ENCODE data around the gene ENAM.
A peak's percentile ranks its signal among the peaks of the same experiment; 100 is the strongest.

The ENAM gene, protein sequence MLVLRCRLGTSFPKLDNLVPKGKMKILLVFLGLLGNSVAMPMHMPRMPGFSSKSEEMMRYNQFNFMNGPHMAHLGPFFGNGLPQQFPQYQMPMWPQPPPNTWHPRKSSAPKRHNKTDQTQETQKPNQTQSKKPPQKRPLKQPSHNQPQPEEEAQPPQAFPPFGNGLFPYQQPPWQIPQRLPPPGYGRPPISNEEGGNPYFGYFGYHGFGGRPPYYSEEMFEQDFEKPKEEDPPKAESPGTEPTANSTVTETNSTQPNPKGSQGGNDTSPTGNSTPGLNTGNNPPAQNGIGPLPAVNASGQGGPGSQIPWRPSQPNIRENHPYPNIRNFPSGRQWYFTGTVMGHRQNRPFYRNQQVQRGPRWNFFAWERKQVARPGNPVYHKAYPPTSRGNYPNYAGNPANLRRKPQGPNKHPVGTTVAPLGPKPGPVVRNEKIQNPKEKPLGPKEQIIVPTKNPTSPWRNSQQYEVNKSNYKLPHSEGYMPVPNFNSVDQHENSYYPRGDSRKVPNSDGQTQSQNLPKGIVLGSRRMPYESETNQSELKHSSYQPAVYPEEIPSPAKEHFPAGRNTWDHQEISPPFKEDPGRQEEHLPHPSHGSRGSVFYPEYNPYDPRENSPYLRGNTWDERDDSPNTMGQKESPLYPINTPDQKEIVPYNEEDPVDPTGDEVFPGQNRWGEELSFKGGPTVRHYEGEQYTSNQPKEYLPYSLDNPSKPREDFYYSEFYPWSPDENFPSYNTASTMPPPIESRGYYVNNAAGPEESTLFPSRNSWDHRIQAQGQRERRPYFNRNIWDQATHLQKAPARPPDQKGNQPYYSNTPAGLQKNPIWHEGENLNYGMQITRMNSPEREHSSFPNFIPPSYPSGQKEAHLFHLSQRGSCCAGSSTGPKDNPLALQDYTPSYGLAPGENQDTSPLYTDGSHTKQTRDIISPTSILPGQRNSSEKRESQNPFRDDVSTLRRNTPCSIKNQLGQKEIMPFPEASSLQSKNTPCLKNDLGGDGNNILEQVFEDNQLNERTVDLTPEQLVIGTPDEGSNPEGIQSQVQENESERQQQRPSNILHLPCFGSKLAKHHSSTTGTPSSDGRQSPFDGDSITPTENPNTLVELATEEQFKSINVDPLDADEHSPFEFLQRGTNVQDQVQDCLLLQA

DNA sequence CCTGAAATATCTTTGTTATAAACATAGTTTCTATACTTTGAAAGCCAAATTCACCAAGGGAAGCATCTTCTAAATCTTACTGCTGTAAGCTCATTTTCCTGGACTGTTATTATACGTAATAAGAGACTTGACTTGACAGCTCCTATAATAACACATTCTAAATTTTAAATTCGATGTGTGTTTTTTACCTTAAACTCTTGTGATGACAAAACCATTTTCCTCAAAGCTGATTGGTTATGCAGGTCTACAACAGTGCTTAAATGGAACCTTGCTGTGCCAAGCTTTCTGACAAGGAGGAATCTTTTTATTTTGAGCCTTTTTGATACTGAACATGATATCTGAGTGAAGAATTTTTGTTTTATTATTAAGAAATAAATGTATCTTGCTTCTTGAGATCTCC is at the start of gene ENAM:
ENAM (plus strand) TSS at position 301 of the 400 bp plus-strand sequence. CDS start 757 bp downstream, outside the sequence.
- no peak for DNase-seq (ENCODE audit: low read depth)

DNA sequence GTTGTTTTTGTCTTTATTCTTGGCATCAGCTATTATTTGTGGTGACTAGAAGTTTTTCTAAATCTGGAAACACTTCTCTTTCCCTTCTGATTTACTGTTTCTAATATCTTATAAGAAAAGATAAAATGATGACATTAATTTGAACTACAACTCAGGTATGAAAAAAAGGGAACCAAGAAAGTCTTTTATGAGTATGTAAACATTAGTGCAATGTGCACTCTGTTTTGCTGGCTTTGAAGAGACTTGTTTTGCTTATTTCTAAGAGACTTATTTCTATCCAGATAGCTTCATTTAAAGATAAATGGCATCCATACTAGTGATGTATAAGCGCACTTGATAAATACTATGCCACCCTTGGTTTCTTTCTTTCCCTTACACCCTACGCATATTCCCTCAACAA is 46.6 kb upstream of the ENAM start:
- no peak for DNase-seq (ENCODE audit: low read depth)

DNA sequence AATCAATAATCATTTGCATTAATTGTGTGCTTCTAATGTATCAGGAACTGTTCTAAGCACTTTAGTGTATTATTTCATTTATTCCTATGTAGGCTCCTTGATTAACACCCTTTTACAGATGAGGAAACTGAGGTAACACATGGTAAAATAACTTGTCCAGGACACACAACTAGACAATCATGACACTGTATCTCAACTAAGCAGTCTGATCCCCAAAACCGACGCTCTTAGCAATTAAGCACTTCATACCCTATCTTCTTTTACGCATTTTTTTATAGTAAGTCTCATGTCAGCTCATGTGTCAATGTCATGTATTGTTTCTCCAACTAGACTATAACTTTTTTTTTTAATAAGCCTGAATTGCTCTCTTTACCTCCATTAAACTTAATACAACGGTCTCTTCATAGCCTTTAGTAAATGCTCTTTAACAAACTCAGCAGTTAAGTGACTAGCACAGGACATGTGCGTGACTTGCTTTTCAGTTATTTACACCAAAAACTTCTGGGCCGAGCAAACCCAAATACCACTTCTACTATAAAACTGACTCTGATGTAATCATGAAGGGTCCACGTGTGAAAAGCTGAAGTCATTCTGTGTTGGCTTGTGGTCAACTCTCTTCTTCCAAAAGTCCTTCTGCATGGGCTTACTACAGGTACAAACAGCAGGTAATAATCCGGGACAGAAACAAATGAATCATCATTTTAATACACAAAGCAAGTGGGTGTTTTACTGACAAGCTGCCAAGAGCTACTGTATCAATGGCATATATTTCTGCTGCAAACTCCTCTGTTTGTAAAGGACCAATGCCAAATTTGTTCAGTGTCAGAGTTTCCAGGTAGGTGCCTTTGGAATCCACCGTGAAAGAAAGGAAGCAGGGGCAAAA is 44.4 kb upstream of the ENAM start:
- no peak for DNase-seq (ENCODE audit: low read depth)

DNA sequence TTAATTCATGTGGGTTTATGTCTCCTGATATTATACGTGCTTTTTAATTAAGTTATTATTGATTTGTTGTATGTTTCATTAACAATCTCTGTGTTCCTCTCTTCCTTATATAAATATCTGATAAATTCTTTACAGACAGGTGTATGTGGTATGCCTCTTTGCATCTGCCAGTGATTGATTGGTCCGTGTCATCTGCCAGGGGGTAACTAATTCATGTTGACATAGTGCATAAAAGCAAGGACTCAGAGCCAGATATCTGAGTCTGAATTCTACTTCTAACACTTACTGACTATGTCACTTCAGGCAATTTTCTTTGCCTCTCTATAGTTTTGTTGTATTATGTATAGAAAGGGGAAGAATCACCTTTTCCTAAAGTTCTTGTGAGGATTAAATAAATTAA is 41.7 kb upstream of the ENAM start:
- no peak for DNase-seq (ENCODE audit: low read depth)

DNA sequence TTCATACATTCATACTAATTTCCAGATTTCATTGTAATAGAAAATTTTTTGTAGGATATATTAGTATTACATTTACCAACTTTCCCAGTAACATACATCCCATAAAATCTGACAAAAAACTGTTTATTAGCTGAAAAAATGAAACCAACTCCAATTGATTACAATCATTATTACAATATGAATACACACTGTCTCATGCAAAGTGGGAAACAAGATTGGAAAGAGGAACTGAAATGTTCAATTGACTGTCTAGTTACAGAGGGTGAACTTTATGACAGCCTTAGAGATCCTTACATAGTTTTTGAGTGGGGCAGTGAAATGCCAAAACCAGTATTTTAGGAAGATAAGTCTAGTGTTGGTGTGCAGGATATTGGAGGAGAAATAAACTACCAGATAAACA is 38.8 kb upstream of the ENAM start:
- DNase-seq (ENCODE audit: low read depth): no peak

DNA sequence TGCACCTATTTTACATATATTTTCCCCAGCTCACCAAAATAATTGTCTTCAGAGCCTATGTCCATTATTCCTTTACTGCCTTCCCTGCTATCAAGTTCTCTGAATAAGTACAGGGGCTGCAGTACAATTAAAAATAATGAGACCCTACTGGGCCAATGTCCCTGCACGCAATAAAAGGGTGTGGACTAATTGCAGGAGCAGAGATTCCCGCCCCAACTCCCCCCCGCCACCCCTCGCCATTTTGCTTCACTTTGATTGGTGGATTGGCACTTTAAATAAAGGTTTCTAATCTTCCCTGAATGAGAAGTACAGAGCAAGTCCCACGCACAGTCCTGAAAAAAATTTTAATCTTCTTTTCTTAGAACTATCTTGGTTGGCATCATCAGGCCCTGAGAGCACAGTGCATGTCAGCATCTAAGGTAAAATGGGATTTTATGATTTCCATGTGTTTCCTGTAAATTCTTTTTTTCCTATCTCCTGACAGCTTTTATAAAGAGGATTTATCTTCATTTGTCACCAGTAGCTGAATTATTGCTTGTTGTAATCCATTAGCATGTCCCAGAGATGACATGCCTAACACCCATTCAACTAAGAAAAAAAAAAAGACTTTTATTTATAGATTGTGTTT is 36.5 kb upstream of the ENAM start, which contains the start of gene AMBN:
AMBN (plus strand) TSS at position 302 of the 628 bp plus-strand sequence; CDS start at position 405, 103 bp downstream.
- DNase-seq (ENCODE audit: low read depth): no peak

DNA sequence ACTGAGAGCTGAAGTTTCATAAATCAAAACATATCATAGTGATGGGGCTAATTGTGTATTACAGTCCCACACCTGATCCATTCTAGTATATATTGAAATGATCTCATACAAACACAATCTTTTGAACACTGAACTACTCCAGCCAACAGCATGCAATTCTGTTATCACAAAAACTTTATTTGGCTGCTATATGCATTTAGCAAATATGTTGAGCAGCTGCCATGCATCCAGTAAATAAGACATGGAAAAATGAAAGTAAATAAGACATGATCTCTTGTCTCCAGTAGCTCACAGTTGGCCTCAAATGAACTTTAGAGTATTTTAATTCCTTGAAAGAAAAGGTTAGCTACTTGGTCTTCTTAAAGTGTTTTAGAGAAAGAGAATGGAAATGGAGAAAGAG is 34.3 kb upstream of the ENAM start:
- no peak for DNase-seq (ENCODE audit: low read depth)

DNA sequence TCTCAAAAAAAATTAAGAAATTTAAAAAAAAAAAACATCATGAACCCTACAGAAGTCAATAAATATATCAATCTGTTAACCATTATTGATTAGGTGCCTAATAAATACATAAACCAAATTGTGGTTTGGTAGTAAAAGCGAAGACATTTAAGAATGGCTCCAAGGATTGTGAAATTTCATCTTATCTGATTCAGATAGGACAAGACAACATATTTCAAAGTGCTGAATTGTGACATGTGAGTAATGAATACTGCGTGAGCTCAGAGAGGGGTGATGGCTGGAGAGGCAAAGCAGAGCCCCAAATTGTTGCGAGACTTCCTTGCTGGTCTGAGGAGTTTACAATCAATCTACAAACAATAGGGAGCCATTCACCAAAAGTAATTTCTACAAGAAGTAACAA is 28.2 kb upstream of the ENAM start:
- DNase-seq (ENCODE audit: low read depth): no peak

DNA sequence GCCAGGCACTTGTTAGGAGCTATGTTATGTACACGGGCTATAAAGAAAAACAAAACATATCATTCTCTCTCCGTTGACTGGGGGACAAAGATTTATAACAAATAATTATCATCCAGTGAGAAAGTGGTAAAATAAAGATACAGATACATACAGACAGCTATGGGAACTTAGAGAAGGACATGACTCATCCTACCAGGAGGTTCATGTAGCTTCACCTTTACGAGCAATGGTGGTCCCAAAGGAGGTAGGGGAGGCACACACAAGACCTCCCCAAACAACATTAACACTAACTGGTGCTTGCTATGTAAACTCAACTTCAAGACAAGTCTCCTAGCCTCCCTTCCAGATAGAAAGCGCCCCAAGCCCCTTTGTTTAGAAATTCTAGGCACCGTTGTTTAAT is 27.6 kb upstream of the ENAM start:
- no peak for DNase-seq (ENCODE audit: low read depth)

DNA sequence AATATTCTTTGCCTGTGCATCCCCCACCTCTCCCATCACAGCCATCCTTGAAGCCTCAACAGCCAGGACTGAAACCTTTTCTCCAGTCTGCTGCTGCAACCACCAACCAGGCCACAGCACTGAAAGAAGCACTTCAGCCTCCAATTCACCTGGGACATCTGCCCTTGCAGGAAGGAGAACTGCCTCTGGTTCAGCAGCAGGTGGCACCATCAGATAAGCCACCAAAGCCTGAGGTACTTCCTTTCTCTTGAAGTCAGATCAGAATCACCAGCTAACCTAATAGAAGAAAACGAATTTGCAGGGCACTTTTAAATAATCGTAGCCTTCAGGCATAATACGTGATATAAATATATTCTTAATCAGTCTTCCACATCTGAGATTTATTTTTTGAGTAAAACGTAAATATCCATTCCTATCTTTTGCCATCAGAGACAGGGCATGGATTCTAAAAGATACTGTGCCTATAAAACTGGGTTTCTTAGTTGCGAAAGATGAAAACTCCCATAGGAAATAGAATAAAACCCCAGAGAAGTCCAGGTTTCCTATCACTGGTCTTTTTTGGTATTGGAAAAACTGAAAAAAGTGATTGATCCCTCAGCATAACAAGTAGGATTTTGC is 27.0 kb upstream of the ENAM start:
- peak; percentile 69 for DNase-seq (ENCODE audit: low read depth)

DNA sequence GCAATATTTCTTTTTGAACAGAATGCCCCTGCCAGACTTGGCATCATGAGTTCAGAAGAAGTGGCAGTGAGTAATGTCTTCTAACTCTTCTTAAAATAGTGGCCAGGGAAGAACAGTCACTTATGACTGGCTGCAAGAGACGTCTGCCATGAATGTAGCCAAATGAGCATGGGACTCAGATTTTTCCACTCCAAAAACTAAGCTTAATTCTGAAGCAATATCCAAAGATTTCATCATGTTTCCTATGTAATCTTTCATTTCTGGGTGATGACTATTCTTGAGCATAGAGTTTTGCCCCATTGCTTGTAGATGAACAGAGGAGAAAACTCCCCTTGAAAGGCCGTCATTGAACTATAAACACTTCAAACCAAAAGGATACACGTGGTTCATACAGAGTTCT is 24.7 kb upstream of the ENAM start:
- peak; percentile 12 for DNase-seq (ENCODE audit: low read depth)

DNA sequence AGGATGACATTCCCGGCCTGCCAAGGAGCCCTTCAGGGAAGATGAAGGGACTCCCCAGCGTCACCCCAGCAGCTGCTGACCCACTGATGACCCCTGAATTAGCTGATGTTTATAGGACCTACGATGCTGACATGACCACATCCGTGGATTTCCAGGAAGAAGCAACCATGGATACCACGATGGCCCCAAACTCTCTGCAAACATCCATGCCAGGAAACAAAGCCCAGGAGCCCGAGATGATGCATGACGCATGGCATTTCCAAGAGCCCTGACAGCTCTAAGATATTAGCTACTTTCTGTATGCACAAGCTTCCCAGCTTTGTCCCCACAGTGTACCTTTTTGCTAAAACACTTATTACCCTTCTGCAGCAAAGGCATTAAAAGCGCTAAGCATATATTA is 22.1 kb upstream of the ENAM start:
- DNase-seq (ENCODE audit: low read depth): no peak

DNA sequence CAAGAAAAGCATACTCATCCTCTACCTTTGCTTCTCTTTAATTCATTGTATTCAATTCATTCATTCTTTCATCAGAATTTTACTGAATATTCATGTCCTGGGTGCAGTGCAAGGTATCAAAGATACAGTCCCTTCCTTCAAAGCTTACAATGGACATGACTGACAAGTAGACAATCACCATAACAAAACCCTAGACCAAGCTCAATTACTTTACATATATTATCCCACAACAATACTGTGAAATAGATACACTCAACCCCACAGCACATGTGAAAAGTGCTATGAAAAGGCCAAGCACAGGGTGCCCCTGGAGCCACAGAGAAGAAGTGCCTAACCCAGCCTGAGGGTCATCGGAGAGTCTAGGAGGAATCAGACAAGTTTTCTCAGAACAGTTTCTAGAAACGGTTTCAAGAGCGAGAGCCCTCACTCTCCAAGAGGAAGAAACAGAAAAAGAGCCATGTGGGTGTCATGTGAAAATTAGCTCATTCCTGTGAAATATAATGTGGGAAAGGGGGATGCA is 21.1 kb upstream of the ENAM start:
- no peak for DNase-seq (ENCODE audit: low read depth)

DNA sequence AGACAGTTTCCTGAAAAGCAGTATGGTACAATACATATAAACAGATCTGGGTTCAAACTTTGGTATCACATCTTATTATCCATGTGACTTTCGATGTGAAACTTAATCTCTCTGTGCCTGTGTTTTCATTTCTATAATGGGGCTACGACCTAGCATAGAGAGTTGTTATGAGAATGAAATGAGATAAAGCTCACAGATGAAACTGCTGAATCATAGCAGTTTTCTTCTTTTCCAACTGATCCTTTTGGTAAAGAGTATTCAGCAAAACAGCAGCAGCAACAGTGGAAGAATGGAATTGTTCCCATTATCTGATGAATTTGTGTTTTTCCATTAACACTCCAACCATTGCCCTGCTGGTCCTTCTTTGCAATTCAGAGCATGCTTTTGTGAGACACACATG is 20.2 kb upstream of the ENAM start:
- DNase-seq (ENCODE audit: low read depth): no peak

DNA sequence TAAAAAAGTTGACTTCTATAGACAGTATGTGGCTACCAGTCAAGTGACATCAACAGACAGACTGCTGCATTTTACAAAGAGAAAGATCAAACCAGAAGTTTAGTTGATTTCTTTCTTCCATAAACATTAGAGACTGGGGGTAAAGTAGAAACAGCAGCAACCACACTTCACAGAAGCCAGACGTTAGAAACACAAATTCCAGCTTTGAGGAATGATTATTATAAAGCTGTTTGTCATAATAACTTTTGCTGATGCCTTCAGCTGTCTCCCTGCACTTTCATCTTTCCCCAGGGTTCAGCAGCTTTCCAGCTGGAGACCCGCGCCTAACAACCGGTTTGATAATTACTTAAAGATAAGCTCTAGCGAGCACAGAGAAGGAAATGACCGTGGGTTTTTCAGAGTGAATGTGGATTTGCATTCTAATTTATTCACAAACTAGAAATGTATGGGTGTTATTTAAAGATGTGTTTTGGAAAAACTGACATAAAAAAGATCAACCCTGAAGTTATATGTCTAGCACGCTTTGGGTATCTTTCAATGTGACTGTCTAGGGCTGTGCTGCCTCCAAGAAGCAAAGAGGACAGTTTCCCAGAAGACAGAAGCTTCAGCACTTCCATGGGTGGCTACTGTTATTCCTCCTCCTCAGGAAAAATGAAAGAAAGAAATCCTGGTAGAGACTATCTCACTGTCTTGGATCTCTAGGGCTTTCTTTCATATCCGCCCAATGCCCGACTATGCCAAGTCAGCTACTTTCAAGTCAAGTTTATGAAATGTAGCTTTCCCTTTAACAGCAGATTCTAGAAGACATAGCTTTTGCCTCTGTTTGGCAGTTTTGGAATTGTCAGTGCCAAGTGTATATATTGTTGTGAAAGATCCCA is 15.0 kb upstream of the ENAM start:
- DNase-seq (ENCODE audit: low read depth): peak; percentile 3

DNA sequence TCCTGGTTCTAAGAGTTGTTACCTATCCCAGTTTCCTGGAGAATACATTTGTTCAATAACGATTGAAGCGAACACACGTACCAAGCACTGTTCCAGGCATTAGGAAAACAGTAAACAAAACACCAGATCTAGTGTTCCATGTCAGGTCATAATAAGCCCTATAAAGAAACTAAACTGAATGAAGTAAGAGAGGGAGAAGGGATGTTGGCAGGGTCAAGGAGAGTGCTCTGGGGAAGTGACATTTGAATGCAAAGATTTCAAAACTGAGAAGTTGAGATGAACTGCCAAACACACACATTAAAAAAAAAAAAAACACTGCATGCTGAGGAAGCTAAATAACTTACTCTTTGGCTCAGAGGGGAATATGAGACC is 14.4 kb upstream of the ENAM start:
- DNase-seq (ENCODE audit: low read depth): no peak

DNA sequence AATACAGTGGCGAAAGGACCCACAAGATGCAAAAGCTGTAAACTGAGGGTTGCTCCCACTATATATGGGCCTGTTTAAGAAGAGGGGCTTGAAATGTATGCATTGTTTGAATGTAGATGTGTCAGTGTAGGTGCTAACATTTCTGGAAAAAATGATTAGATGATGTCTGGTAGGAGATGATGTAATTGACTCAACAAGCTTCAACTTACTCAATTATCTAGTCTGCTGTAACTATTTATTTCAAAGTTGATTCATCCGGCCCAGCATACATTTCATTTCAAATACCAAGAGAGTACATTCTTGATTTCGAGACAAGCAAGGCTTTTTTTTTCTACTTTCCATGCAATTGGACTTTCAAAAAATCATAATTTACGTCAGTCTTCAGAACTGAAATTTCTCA is 9.3 kb upstream of the ENAM start:
- DNase-seq (ENCODE audit: low read depth): no peak

DNA sequence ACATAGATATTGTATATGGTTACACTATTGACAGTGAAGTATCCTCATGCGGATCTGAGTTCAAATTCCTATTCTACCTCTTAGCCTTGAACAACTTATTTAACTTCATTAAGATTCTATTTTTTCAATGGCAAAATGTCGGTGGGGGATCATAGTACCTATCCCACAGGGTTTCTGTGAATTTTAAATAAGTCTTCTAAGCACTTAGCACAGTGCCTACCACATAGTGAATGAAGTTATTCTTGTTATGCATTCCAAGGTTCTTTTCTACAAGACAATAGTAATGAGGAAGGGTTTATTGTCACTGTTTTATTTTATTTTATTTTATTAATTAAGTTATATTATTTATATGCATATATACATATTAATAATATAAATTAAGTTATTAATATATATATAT is 8.8 kb upstream of the ENAM start:
- no peak for DNase-seq (ENCODE audit: low read depth)

DNA sequence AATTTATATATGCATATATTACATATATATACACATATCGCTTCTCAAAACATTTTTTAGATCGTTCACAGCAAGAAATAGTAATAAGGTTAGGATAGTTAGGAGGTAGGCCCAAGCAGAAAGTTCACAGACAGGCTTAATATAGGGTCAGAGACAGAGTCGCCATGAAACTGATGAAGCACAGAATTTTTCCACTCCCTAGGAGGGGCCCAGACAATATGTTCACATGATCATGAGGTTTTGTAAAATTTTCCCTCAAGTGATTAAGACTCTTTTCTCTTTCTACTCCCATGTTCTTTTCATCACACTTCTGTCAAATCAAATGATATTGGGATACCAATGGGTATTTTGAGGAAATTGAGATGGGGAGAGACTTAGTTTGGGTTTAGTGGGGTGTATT is 5.2 kb upstream of the ENAM start:
- no peak for DNase-seq (ENCODE audit: low read depth)

Data from EH (cell line).